Spleen (tissue), 7 donors: Measurements from ENCODE around the gene MICAL3.

Experiments used
- CTCF ChIP-seq, 11 experiments: fragments of 200-600 bp in 7 of 11; fragments of 450-650 bp in 4 of 11; sonication (generic) in 4 of 11; IDR thresholded peaks in 8 of 11; conservative IDR thresholded peaks in 3 of 11; 1 replicate in 7 of 11; 2 replicates in 4 of 11; pipeline versions ENCODE4 v1.4.0 to v1.8.0; 2016 to 2021; ENCODE audit warnings: antibody characterized with exemption in 11 of 11, inconsistent platforms in 4 of 11, mild to moderate bottlenecking in 1 of 11
- POLR2A ChIP-seq, 3 donors: fragments of 450-650 bp; IDR thresholded peaks; one replicate each; pipeline ENCODE4 v1.5.1; 2017; ENCODE audit warnings: antibody characterized with exemption in 3 of 3, mild to moderate bottlenecking in 1 of 3
- POLR2AphosphoS5 ChIP-seq, 3 donors: sonication (generic); formaldehyde crosslinking; IDR thresholded peaks; one replicate each; pipeline ENCODE4 v1.5.1; 2017; ENCODE audit warnings: antibody characterized with exemption in 3 of 3
- donor health status: DM: no; HTN: no; CAD: no; lungs with moderate emphysema.
- donor health status: DM: no; HTN: no; CAD: no.
- donor health status: DM: no; HTN: no; CAD: no.

GRCh38 chr22:17920145-17920605, 104.2 kb downstream of the MICAL3 start:
- TF ChIP-seq POLR2A (IDR thresholded peaks at IDR 0.05) (no peak), CTCF (IDR thresholded peaks at IDR 0.05 in 8 of 11, conservative IDR thresholded peaks at IDR 0.05 in 3 of 11) (peak in 1 of 11 experiments; percentile 26), POLR2AphosphoS5 (IDR thresholded peaks at IDR 0.05) (peak in 2 of 3 donors; percentile 22 to 52)
